RWPE1 (cell line): ENCODE results near the gene TBC1D10A.

Source experiments
- CTCF ChIA-PET: fragments of 350-600 bp; sonication (Branson Sonifier 250); formaldehyde crosslinking; extraction: SDS; loops from one replicate; lab custom pipeline; 2021; lab: Yijun Ruan, JAX
- POLR2A ChIA-PET: fragments of 400-600 bp; formaldehyde crosslinking; extraction: SDS; loops from one replicate; lab custom pipeline; 2020; ENCODE audit warnings: antibody characterized with exemption; ENCODE audit not compliant: low non-redundant PET; lab: Yijun Ruan, JAX
- DNase-seq: peaks from one replicate; pipeline ENCODE4 v3.0.0; 2012; ENCODE audit warnings: low spot score
- H3K27ac ChIP-seq: fragments of 450-650 bp; 2 replicates; pipeline ENCODE4 v1.5.1; 2017
- TF ChIP-seq, protein P1 (sequence below): fragments of 450-650 bp; conservative IDR thresholded peaks from 2 replicates; pipeline ENCODE4 v1.5.1; 2017; ENCODE audit warnings: low read depth, mild to moderate bottlenecking

The TBC1D10A gene

DNA sequence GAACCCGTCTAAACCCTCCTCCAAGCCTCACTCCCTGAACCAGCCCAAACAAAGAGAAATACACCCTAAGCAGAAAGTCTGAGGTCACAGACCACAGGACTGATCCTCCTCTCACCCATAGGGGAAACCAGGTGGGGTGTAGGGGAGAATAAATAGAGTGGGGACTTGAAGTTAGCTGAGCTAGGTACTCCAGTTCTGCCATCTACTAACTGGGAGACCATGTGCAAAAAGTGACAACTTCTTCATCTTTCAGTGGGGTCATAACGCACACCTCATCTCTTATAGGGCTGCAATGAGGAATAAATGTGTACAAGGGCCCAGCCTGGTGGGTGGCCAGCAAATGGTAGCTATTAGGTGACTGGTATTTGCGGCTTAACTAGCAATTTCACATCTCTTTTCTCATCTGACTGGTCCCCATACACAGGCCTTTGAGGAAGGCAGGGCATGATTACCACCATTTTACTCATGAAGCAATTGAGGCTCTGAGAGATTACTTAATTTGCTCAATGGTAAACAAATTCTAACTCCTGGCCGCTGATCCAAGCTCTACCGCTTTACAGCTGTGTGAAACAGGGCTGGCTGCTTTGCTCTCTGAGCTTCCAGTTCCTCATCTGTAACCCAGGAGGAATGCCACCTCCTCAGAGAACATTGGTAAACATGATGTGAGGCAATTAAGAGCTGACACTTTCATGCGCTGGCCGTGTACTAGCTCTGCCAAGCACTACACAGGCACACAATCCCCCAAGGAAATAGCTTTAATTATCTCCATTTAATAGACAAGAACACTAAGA is 16.6 kb downstream of the TBC1D10A start:
- CTCF ChIA-PET = no interaction called here
- TF ChIP-seq, protein P1, sequence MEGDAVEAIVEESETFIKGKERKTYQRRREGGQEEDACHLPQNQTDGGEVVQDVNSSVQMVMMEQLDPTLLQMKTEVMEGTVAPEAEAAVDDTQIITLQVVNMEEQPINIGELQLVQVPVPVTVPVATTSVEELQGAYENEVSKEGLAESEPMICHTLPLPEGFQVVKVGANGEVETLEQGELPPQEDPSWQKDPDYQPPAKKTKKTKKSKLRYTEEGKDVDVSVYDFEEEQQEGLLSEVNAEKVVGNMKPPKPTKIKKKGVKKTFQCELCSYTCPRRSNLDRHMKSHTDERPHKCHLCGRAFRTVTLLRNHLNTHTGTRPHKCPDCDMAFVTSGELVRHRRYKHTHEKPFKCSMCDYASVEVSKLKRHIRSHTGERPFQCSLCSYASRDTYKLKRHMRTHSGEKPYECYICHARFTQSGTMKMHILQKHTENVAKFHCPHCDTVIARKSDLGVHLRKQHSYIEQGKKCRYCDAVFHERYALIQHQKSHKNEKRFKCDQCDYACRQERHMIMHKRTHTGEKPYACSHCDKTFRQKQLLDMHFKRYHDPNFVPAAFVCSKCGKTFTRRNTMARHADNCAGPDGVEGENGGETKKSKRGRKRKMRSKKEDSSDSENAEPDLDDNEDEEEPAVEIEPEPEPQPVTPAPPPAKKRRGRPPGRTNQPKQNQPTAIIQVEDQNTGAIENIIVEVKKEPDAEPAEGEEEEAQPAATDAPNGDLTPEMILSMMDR = no peak
- peak overlapping the region; percentile 92 for H3K27ac ChIP-seq
- POLR2A ChIA-PET = no interaction called here
- no peak for DNase-seq

DNA sequence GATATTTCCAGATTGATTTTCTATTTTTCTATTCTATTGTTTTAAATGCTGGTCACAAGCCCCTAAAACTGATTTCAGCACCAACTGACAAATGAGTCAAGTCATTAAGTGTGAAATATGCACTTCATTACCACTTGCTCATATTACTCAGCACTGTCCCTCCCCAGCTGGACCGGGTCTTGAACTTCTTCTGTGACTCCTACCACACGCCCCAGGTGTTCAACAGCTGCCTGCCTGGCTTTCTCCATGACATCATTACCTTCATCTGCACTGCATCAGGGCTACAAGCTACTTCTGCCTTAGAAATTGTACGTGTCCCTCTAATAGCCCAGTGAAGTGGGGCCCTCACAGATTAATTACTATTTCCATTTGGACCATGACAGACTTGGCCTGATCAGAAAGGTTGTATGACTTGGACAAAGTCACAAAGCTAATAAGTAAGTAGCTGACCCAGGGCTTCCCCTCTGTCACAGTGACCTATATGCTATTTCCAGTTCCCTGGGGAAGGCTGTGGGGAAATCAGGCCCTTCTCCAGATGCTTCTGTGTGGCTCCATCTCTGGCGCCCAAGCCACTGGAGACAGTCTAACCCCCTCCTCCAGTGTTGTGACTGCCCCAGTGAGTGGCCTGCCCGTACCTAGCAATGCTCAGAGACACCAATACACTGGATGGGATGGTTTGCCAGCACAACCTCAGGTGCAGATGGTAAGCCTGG is 18.1 kb downstream of the TBC1D10A start:
- TF ChIP-seq, protein P1 = no peak
- peak overlapping the region; percentile 31; the same call in 1 of the 2 replicates for H3K27ac ChIP-seq
- no peak for DNase-seq
- CTCF ChIA-PET = no interaction called here
- POLR2A ChIA-PET = no interaction called here

DNA sequence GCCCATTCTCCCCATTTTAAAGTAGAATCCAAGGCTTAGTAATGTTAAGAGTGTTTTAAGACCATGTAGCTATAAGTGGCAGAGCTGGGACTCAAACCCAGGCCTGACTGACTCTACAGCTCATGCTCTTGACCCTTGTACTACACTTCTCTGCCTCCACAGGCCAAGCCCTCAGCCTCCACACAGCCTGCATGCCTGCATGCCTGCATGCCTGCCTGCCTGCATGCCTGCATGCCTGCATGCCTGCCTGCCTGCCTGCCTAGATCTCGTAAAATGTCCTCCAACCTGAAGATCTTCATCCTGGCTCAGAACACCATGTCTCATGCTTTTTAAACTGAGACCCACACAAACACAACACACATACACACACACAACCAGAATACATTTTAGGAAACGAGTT is 18.6 kb downstream of the TBC1D10A start:
- ChIA-PET CTCF (no interaction called here), POLR2A (no interaction called here)
- DNase-seq = no peak
- TF ChIP-seq, protein P1 = no peak
- H3K27ac ChIP-seq = no peak overlapping the region; the same call in 1 of the 2 replicates

DNA sequence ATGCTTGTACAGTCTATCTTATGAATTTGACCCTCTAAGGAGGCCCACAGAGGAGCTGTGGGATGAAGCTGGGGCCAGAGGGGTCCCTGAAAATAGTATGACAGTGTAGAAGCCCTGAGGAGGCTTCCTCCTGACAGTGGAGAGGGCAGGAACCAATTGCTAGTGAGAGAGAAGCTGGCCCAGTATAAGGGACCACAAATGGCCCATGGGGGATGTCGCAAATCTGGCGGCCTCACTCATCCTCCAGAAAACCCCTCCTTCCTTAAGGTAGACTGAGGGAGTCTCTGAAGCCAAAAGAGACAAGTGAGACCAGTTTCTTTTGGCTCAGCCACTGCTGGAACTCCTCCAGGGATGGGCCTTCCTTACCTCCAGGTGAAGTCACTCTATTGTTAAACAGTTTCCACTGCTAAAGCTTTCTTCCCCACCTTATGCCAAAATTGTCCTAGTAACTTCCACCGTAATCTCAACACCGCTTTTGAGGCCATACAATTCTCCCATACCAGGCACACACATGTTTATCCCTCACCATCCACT is 19.6 kb downstream of the TBC1D10A start:
- TF ChIP-seq, protein P1 = no peak
- ChIA-PET CTCF (no interaction called here), POLR2A (no interaction called here)
- H3K27ac ChIP-seq = no peak overlapping the region
- DNase-seq = no peak

DNA sequence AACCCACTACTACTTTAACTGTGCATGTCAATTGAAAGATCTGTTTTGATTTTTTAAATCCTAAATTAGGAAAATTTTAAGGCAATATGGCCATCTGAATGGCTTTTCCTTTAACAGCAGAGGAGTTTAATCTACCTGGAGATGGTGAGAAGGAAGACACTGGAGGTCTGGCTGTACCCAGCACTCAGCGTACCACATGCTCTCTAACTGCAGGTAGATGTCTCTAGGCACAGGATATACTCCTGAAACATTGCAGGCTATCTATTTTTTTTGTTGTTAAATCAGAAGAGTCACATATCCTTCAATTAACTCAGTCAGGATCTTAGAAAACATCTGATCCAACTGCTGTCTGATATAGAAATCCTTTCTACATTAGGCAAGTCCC is 20.1 kb downstream of the TBC1D10A start:
- TF ChIP-seq, protein P1 = no peak
- no peak for DNase-seq
- H3K27ac ChIP-seq = no peak overlapping the region
- POLR2A ChIA-PET = no interaction called here
- CTCF ChIA-PET = interaction anchor here (0.7 kb wide), 1 partner anchor 225 kb away, joined by 3 read pairs; no protein-coding TSS in a partner anchor

DNA sequence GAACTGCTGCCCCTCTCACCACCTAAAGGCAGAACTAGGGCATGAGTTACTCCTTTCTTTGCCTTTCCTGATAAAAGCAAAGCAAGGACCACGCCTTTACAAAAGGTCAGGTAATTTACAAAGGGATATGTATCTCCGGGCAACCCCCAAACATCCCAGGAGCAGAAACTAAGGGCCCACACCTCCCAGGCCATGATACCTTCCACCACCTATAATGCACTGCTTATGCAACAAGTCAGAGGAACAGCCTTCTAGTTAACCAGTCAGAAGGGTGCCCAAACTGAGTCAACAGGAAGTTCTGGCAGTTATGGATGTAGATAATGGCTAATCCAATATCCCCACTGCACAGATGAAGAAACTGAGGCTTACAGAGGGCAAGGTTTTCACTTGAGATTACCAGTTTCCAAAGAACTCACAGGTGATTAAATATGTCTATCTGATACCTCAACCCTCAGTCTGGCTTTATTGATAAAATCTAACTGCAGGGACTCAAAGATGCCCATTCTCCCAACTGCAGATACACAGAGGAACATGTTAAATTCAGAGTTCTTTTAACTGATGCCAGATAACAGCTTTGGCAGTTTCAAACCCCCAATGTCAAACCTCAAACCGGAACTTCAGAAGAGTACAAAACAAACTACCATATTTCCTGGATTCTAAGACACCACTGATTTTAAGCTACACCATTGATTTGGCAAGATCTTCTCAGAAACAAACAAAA is 20.7 kb downstream of the TBC1D10A start:
- DNase-seq = no peak
- peak overlapping the region; percentile 87 for H3K27ac ChIP-seq
- CTCF ChIA-PET = interaction anchor here (0.7 kb wide), 2 partner anchors 225 to 1091 kb away, joined by 3 read pairs; no protein-coding TSS in a partner anchor
- POLR2A ChIA-PET = no interaction called here
- TF ChIP-seq, protein P1 = no peak
